CD1c-positive myeloid dendritic cell (primary cell): Measurements from ENCODE around the gene C15orf62.

Experiments
- DNase-seq: peaks from one replicate; pipeline ENCODE4 v3.0.0-alpha.2; 2016; ENCODE audit errors: extremely low spot score

Gene C15orf62

DNA sequence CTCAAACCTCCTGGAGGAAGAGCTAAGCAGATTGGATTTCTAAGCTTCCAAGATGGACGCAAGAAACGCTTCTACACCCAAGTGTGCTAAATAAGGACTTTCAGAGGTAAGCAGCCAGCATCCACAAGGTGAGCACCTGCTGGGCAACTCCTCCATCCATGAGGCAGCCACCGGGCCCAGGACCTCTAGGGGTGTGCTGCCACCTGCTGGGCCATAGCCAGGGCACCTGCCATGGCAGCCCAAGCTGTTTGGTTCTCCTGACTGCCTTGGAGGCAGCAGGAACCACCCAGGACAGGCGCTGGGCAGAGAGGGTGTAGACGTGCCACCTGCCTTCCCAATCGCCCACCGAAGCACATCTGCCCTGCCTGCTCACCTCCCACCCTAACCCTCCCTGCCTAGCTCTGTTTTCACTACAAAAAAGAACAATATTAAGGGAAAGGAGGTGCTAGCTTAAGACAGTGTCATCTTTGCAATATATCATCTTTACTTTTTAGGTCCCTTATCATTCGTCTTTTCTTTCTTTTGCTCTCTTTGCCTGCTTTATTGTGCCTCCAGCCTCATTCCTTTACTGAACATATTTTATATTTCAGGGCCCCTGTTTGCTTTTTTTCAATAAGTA is 12.9 kb downstream of the C15orf62 start:
- peak; percentile 74 for DNase-seq

DNA sequence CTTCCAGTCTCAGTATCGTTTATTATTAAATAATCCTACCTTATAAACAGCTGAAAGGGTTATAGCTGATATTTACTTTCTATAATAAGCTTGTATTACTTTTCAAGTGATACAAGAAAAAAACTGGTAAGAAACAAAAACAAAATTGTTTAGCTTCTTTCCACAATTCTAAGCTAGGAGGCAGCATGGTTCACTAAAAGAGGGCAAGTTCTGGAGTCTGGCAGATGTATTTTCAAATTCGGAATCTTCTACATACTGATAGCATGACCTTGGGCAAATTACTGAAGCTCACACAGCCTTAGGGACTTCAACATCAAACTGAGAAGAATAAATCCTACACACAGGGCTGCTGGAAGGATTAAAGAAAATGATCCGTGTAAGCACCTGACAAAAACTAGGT is 15.4 kb downstream of the C15orf62 start:
- no peak for DNase-seq

DNA sequence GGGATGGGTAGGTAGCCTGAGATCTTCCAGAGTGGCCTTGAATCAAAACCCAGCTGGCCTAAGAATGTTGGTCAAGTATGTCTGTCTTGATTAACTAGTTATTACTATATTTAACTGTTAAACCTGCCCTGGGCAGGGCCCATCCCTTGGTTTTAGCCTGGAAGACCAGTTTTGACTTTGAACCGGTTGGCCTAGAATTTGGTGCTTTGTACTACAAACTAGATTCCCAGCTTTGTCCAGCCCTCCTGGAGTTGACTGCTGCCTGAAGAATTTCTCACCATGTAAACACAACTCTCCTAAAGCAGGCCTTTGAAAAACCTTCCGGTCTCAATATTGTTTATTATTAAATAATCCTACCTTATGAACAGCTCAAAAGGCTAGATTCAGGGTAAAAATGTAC is 16.0 kb downstream of the C15orf62 start:
- no peak for DNase-seq

DNA sequence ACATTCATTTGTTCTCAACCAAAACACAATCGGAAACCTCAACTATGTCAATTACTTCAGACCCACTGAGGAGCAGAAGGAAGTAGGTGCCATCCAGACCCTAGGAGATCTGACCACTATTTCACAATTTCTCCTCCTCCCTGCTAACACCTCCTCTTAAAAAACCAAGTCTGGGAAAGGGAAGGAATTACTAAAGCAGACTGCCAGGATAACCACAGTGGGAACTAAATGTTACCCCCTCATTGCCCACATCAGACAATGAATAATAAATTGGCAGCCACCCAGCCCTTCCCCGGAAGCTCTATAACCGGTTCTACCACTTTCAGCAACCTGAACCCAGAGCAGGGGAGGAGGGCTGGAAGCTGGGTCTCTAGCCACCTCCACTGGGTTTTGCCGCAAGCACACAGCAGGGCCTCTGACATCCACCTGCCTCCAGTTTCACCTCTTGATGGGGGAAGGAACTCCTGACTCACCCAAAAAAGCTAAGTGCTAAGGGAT is 17.6 kb downstream of the C15orf62 start:
- peak; percentile 44 for DNase-seq

DNA sequence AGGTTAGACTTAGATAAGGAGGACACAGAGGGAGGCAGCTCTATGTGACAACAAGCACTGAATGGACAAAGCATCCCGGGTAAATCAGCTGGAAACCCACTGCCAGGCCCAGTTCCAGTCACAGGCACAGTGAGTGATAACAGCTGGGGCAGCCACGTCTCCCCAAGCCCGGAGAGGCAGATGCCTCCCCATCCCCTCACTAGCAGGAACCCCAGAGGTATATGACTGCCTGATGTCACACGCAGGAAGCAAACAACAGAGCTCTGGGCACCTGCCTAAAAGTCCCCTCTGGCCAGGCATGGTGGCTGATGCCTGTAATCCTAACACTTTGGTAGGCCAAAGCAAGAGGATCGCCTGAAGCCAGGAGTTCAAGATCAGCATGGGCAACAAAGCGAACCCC is 18.2 kb downstream of the C15orf62 start:
- DNase-seq, result no peak

DNA sequence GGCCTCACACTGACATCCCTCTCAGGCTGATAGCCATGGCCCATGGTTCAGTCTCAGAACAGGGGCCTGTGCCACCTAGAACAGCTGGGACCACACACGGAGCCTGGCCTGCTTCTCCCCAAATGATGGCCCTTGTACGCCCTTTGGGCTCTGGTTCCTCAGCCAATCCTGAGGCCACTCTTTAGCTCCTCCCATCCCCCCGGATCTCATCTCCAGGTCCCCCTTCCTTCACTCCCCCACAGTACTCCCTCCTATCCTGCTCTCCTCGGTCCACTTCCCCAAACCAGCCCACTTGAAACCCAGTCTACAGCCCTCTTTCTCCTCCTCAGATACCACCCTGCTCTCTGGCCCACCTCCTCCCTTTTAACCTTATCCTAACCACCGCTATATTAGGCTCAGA is 19.3 kb downstream of the C15orf62 start:
- no peak for DNase-seq

DNA sequence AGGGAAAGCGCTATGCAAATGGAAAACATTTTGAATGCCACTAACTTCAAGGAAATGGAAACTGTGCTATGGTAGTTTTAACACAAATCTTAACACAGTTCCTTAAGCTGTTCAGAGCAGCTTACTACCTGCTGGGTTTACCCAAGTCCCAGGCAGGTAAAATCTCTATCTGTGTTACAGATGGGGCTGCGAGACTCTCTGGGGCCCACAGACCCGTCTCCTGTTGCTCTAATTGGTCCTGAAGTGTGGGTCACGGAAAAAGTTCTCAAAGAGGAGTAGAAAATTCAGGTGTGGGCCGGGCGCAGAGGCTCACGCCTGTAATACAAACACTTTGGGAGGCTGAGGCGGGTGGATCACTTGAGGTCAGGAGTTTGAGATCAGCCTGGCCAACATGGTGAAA is 20.2 kb downstream of the C15orf62 start:
- no peak for DNase-seq

DNA sequence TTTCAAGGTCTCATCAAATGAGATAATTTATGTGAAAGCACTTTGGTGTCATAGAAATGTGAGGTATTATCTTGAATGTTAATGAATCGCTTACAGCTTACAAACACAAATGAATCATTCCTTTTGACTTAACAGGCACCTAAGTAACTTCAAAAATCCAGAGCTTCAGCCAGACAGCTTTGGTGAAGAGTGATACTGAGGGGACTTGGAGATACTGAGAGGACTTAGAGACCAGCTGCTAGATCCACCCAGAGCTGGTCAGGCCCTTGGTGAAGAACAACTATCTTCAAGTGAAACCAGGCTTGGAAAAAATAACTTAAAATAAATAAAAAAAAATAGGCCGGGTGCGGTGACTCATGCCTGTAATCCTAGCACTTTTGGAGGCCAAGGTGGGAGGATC is 20.9 kb downstream of the C15orf62 start:
- DNase-seq, result no peak

DNA sequence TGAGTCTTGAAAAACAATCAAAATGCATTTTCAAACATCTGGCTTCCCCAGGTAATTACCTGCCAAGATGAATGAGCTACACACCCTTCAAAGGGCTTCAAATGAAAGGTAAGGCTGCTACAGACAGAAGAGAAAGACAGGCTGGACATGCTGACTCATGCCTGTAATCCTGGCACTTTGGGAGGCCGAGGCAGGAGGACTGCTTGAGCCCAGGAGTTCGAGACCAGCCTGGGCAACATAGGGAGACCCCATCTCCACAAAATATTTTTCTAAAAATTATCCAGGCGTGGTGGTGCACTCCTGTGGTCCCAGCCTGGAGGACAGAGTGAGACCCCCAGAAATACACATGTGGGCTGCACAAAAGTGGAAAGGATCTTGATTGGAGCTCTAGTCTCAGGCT is 22.6 kb downstream of the C15orf62 start:
- DNase-seq, result no peak

DNA sequence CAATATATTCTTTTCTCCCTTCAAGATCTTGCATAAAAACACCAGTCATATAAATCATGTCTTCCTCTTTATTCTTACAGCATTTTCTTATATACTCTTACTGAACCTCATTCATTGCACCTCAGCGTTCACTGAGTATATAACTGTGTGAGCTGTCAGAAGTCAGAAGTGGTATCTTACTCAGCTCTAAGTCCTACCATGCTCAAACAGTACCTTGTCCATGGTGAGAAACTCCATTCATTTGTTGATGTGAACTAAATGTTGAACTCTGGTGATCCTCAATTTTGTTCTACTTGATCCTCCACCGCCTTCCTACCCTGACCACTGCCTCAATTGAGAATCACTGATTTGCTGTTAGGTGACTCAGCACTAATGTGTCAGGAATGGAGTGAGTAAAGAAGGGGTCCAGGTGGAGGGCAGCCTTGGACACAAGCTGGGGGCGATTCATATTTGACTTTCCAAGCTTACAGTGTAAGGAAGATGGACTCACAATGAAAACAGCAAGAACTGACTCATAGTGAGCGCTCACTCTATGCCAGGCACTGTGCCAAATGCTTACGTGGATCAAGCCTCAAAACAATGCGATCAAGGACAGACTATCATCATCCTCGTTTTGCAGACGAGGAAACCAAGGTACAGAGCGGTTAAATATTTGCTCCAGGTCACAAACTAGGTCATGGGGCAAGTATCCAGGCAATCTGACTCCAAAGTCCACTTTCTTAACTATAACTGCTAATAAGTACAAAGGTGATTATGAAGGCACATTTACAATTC is 23.6 kb downstream of the C15orf62 start:
- no peak for DNase-seq

DNA sequence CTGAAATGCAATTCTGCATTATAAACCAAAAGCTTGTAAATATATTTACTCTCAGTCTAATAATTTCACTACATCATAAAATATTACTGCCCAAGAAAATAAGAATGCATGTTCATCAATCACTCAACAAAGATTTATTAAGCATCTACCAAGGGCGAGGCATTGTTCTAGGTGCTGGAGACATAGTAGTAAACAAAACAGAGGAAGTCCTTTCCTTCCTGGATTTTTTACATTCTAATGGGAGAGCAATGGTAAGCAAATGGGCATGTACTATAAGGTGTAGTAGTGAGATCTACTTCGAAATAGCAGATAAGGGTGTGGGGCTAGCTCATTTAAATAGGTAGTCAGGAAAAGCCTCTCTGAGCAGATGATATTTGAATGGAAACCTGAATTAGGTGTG is 26.3 kb downstream of the C15orf62 start:
- DNase-seq, result no peak

DNA sequence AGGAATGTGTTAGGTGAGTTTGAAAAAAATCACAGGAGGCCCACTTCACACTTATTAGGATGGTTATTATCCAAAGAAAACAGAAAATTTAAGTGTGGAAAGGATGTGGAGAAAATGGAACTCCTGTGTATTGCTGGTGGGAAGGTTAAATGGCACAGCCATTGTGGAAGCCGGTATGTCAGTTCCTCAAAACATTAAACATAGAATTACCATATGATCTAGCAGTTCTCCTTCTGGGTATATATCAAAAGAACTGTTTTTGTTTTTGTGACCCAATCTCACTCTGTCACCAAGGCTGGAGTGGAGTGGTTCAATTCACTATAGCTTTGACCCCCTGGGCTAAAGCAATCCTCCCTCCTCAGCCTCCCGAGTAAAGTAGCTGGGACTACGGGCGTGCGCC is 26.7 kb downstream of the C15orf62 start:
- DNase-seq, result peak; percentile 41

DNA sequence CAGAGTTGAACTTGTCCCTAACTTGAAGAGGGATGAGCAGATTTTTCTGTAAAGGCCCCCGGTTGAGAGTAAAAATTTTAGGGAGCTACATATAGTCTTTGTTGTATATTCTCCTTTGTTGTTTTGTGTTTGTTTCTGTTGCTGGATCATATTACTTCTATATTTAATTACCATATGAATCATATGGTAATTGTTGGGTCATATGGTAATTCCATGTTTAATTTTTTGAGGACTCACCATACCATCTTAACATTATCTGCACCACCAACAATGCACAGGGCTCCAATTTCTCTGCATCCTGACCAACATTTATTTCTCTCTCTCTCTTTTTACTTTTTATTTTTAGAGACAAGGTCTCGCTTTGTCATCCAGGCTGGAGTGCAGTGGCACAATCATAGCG is 29.7 kb downstream of the C15orf62 start:
- DNase-seq, result no peak

DNA sequence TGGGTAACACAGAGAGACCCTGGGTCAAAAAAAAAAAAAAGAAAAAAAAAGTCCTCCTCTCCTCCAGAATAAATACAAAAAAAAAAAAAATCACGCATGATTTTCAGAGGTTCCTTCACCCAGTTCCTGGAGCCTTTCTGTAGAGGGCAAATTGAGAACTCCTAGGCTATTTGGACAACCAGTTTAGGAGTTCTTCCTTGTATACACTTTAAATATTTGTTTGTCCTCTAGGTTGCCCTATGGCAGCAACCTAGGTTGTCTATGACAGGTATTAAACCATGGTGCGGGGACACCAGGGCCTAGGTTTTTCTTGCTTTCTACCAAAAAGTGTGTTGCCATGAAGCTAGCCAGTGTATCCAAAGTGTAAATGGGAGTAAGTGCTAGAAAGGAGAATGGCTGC is 33.3 kb downstream of the C15orf62 start:
- DNase-seq, result no peak

DNA sequence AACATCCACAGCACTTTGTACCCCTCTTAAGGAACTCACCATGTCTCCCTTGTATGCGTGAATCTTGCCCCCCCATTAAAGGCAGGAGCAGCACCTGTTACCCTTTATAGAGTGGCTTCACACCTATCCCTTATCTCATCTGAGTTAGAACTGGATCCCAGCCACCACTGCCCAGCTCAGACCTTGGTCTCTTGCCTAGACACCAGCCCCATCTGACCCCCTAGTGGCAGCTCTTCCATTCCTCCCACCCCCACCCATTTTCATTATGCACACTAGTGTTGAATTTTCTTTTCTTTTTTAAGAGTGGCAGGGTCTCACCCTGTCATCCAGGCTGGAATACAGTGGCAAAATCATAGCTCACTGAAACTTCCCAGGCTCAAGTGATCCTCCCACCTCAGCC is 33.9 kb downstream of the C15orf62 start:
- DNase-seq, result no peak

DNA sequence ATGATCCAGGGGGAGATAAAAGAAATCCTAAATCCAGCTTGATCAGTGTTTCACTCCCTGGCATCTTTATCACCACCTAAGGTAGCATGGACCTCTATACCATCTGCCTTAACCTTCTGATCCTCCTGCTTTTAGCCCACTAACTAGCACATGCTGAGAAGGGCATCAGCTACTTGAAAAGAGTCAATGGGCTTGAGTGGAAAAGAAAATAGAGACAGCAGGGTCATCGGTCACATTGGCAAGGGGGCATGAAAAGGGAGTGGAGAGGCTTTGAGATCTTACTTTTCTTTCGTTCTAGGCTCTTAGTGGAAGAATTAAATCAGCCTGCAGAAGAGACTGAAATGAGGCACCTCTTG is 36.9 kb downstream of the C15orf62 start:
- no peak for DNase-seq

DNA sequence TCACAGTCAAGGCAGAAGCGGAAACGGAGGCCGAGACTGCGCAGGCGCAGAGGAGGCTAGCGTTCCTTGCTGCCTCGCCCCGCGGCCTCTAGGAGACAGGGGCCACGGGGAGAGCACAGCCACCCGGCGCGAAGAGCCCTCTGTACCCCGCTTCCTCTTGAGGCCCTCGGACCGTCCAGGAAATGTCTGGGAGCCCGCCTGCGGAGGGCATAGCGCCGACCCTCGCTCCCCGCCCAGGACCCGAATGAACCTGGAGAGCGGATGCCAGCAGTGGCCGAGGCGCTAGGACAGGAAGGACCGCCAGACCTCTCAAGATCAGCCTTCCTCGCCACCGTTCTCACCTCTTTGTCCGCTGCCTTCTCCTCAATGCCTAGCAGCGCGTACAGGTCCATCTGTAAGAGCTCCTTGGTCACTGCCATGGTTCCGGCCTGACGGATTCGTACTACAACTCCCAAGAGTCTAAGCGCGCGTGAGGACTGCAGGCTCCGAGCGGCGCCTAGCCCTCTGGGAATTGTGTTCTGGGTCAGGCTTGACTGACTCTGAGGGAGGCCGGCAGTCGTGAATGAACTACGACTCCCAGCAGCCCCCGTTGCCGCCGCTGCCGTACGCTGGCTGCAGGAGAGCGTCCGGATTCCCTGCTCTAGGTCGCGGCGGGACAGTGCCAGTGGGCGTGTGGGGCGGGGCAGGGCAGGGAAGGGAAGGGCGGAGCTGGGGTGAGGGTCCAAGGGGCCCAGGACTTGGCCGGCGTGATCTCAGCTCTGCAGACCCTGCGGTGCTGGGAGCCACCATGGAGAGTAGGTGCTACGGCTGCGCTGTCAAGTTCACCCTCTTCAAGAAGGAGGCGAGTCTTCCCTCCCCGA is 37.5 kb downstream of the C15orf62 start, which contains the start of the genes DNAJC17 and ZFYVE19:
Gene DNAJC17, minus strand, starts transcription at position 446 of the 860 bp plus-strand sequence. Its CDS starts 27 bp downstream, at position 419.
Gene ZFYVE19, plus strand, starts transcription at position 62 of the 860 bp plus-strand sequence. Its CDS starts 501 bp downstream, at position 563.
- DNase-seq, result peak; percentile 99

DNA sequence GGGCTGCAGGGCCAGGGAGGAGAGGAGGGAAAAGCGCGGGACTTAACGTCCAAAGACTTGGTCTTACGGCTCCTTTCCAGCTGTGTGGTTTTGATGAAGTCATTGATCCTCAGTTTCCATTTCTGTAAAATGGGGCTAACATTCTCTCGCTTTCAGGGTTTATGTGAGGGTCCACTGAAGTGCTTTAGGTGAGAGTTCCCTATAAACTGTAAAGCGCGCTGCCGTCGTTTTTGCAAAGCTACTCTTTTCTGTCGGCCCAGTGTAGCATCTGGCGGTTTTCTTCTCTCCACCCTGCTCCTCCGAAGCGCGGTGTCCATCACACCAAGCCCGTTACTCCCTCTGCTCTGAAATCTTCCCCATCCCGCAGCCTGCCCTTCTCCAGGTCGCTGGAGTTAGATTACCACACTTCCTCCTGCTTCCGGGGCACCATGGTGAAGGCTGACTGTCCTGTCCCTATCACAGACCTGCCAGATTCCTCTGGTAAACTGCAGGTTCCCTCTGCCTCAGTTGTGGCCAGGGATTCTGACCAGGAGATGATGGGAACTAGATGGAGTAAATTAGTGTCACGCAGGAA is 38.2 kb downstream of the C15orf62 start:
- no peak for DNase-seq

DNA sequence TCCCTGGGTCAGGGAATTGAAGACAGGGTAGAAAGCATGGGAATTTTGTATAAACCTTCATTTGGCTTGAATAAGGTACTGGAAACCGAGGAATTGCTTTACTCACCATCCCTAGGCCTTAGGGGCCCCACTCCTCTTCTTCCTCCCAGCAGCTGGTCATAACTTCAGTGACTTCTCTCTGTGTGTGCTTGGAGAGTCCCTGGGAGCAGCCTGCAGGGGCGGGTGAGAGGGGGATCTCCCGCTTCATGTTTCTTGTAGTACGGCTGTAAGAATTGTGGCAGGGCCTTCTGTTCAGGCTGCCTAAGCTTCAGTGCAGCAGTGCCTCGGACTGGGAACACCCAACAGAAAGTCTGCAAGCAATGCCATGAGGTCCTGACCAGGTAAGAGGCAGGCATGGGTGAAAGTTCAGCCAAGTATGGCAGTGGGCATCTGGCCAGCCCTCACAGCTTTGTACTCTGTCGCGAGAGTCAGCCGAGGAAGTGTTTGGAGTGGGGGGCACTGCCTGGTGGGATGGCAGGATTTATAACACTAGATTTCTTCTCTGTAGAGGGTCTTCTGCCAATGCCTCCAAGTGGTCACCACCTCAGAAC is 39.2 kb downstream of the C15orf62 start:
- DNase-seq, result no peak

DNA sequence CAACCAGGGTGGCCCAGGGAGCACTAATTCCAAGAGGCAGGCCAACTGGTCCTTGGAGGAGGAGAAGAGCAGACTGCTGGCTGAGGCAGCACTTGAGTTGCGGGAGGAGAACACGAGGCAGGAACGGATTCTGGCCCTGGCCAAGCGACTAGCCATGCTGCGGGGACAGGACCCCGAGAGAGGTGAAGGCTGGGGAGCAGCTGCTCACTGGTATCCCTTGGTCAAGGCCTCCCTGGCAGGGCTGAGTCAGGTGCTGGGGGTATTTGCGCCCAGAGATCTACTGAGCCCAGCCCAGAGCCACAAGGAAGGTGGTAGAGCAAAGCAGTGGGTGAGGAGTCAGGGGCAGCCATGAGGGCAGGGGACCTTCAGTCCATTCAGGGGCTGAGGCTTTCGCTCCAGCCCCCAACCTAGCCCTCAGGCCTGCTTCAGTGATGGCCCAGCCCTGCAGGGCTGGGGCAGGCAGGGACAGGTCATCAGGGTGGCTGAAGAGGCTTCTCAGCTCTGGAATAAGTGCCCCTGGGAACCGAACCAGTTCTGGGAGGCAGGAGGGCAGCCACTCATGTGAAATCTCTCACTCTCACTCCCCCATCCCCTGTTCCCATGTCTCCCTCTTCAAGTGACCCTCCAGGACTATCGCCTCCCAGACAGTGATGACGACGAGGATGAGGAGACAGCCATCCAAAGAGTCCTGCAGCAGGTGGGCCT is 43.1 kb downstream of the C15orf62 start:
- DNase-seq, result no peak
